K562 (cell line): ENCODE measurements around the gene RXFP3. TPM values are rescaled to one million over a fixed set of nuclear protein-coding genes. Genes with fewer than 3 reads are reported as not detected.

ENCODE experiments used
- ATAC-seq: fragments of 200-7000 bp; cut with Tn5 transposase; 3 replicates; pipeline ENCODE4 v1.9.1; 2020; ENCODE audit warnings: moderate library complexity
- BruUV-seq: library from RNA; stranded (reverse); fragments of 400-500 nt; replicated peaks from 2 replicates; lab custom pipeline; 2021; lab: Mats Ljungman, UMichigan
- CTCF ChIA-PET: fragments of 300-600 bp; formaldehyde crosslinking; extraction: SDS; loops from one replicate; lab custom pipeline; 2021; ENCODE audit warnings: low intra/inter-chr PET ratio; lab: Yijun Ruan, JAX
- POLR2A ChIA-PET: fragments of 300-600, 350-650 bp; sonication (Branson Sonifier 250); formaldehyde crosslinking; extraction: SDS; loops from one replicate; lab custom pipeline; 2021; ENCODE audit warnings: antibody characterized with exemption, inconsistent platforms; lab: Yijun Ruan, JAX
- DNase-seq, 4 experiments: peaks; one replicate each; pipeline versions ENCODE4 v3.0.0 to v3.0.0-alpha.2; 2011 to 2018; ENCODE audit warnings: low spot score in 3 of 4, mixed read lengths in 3 of 4; ENCODE audit errors: extremely low read depth in 1 of 4
- FAIRE-seq: peaks from 2 replicates; lab custom pipeline; 2011; peaks lifted over from hg19 to GRCh38; lab: Jason Lieb, UNC
- H2AFZ ChIP-seq: 2 replicates; pipeline ENCODE4 v1.6.0; 2011; ENCODE audit warnings: low read depth, low read length, control low read depth, inconsistent platforms
- H3K27ac ChIP-seq: fragments of 200-600 bp; 3 replicates; pipeline ENCODE4 v1.8.0; 2011; ENCODE audit warnings: low read depth, mild to moderate bottlenecking, control low read depth, inconsistent platforms, low read length, moderate library complexity, mixed read lengths; ENCODE audit errors: extremely low read depth
- H3K27me3 ChIP-seq, 2 experiments: fragments of 300-600 bp in 1 of 2; 2 replicates in 1 of 2; 3 replicates in 1 of 2; pipeline versions ENCODE4 v1.6.0 to v1.8.0; 2011; ENCODE audit warnings: inconsistent platforms in 2 of 2, low read length in 2 of 2, mild to moderate bottlenecking in 1 of 2, mixed read lengths in 1 of 2, moderate library complexity in 1 of 2; ENCODE audit not compliant: control insufficient read depth in 2 of 2, insufficient read depth in 2 of 2
- H3K36me3 ChIP-seq: fragments of 300-600 bp; 3 replicates; pipeline ENCODE4 v1.8.0; 2011; ENCODE audit warnings: mild to moderate bottlenecking, low read length, inconsistent platforms; ENCODE audit not compliant: control insufficient read depth, insufficient read depth
- H3K4me1 ChIP-seq, 2 experiments: fragments of 200-600 bp in 1 of 2; replicated peaks in 1 of 2; 2 replicates in 1 of 2; 3 replicates in 1 of 2; pipeline versions ENCODE4 v1.5.1 to v1.8.0; 2011; ENCODE audit warnings: inconsistent platforms in 2 of 2, low read length in 2 of 2, mild to moderate bottlenecking in 1 of 2, mixed read lengths in 1 of 2, moderate library complexity in 1 of 2; ENCODE audit not compliant: control insufficient read depth in 2 of 2, insufficient read depth in 2 of 2
- H3K4me2 ChIP-seq: 2 replicates; pipeline ENCODE4 v1.6.1; 2011; ENCODE audit warnings: low read length, control low read depth, inconsistent platforms, mixed read lengths; ENCODE audit not compliant: insufficient read depth
- H3K4me3 ChIP-seq: fragments of 200-600 bp; sonication (generic), shearing (Covaris generic); 2 replicates; pipeline ENCODE4 v1.5.1; 2016; ENCODE audit warnings: control low read depth, inconsistent platforms
- H3K79me2 ChIP-seq: fragments of 200-600 bp; 3 replicates; pipeline ENCODE4 v1.8.0; 2011; ENCODE audit warnings: low read length, inconsistent platforms; ENCODE audit not compliant: control insufficient read depth, insufficient read depth
- H3K9ac ChIP-seq, 2 experiments: 2 replicates each; pipeline versions ENCODE4 v1.6.0 to v1.6.1; 2011; ENCODE audit warnings: low read depth in 2 of 2, low read length in 2 of 2, control low read depth in 1 of 2, inconsistent platforms in 1 of 2, mild to moderate bottlenecking in 1 of 2, mixed read lengths in 1 of 2; ENCODE audit not compliant: insufficient read depth in 1 of 2
- H3K9me1 ChIP-seq: one replicate; pipeline ENCODE4 v1.6.0; 2011; ENCODE audit warnings: inconsistent platforms, mild to moderate bottlenecking, low read length, moderate library complexity; ENCODE audit not compliant: control insufficient read depth, insufficient read depth
- H3K9me3 ChIP-seq: replicated peaks from 2 replicates; pipeline ENCODE4 v1.5.1; 2011; ENCODE audit warnings: low read depth, low read length, inconsistent platforms; ENCODE audit not compliant: control insufficient read depth, insufficient read depth
- H4K20me1 ChIP-seq: replicated peaks from 2 replicates; pipeline ENCODE4 v1.6.1; 2011; ENCODE audit warnings: low read length, inconsistent platforms, mixed read lengths; ENCODE audit not compliant: control insufficient read depth, insufficient read depth
- CHD1 ChIP-seq: fragments of 200-600 bp; sonication (generic); IDR thresholded peaks from one replicate; pipeline ENCODE4 v1.6.1; 2012; ENCODE audit warnings: mild to moderate bottlenecking, moderate library complexity, low read length, inconsistent platforms
- SMAD4 ChIP-seq: fragments of 250-450 bp; sonication (Bioruptor Pico); conservative IDR thresholded peaks from 2 replicates; pipeline ENCODE4 v1.8.0; 2021; ENCODE audit warnings: inconsistent platforms, mild to moderate bottlenecking, moderate library complexity
- TRIM24 ChIP-seq, 2 experiments: fragments of 450-650 bp; IDR thresholded peaks; 2 replicates each; pipeline ENCODE4 v1.6.1; 2016
- in situ Hi-C: fragments of 300-500 bp; cut with MboI; formaldehyde crosslinking; loops from 4 replicates; pipeline ENCODE4 v1.15.0; 2018; ENCODE audit warnings: inconsistent platforms, mixed read lengths
- intact Hi-C: fragments of 100-400 bp; cut with micrococcal nuclease; formaldehyde crosslinking; loops from 2 replicates; pipeline ENCODE4 v1.14.2; 2022
- polyA plus RNA-seq, 8 experiments: library from polyadenylated mRNA; depleted of rRNA in 4 of 8; stranded (reverse) in 5 of 8; unstranded in 3 of 8; fragments of >200 nt; fragmentation: Nextera tagmentation in 2 of 8; fragmentation: Illumina TruSeq in 1 of 8; extraction: Ambion mirVana in 2 of 8; extraction: Trizol in 1 of 8; gene quantifications; 2 replicates each; pipeline versions ENCODE4 v1.2.1 to v1.2.3, GENCODE V29; 2011 to 2014; ENCODE audit warnings: inconsistent platforms in 1 of 8, missing spikeins in 1 of 8
- total RNA-seq, 7 experiments: library from RNA; depleted of rRNA in 6 of 7; stranded (reverse); fragments of >200 nt in 6 of 7; fragmentation: Illumina TruSeq in 2 of 7; extraction: Trizol in 2 of 7; gene quantifications; 2 replicates each; pipeline versions ENCODE4 v1.2.1 to v1.2.3, GENCODE V29; 2011 to 2021; ENCODE audit warnings: low replicate concordance in 1 of 7
- TF ChIP-seq, protein P1 (sequence below): sonication (generic); formaldehyde crosslinking; IDR thresholded peaks from 2 replicates; pipeline ENCODE4 v1.8.0; 2022; ENCODE audit warnings: mild to moderate bottlenecking, missing genetic modification reagents
- TF ChIP-seq, protein P2 (sequence below): fragments of 450-650 bp; IDR thresholded peaks from one replicate; pipeline ENCODE4 v1.6.1; 2018; ENCODE audit warnings: mild to moderate bottlenecking, moderate library complexity; ENCODE audit not compliant: partially characterized antibody

The RXFP3 gene
- total and polyA plus RNA-seq, 9 of the 15 experiments (the other 6 are each of a cell fraction or from before 2014, with no cell fraction given): not detected

DNA sequence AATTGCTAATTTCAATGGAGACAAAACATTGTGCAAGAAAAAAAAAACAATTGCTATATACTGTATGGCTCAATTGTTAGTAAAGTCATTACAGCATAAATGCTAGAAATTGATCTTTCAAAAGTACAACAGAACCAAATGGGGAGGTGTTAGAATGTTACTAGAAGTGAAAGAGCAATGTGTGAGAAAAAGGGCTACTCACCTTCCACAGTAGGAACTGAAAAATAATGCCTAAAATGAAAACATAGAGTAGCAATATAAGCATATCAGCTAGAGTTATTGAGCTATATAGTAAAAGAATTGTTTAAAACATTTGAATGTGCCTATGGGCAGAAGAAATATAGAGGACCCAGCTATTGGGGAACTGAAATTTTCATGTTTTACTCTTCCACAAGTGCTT, 10.9 kb upstream of the RXFP3 start:
- TF ChIP-seq, protein P1, sequence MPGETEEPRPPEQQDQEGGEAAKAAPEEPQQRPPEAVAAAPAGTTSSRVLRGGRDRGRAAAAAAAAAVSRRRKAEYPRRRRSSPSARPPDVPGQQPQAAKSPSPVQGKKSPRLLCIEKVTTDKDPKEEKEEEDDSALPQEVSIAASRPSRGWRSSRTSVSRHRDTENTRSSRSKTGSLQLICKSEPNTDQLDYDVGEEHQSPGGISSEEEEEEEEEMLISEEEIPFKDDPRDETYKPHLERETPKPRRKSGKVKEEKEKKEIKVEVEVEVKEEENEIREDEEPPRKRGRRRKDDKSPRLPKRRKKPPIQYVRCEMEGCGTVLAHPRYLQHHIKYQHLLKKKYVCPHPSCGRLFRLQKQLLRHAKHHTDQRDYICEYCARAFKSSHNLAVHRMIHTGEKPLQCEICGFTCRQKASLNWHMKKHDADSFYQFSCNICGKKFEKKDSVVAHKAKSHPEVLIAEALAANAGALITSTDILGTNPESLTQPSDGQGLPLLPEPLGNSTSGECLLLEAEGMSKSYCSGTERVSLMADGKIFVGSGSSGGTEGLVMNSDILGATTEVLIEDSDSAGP: no peak
- no peak for TF ChIP-seq TRIM24 (IDR thresholded peaks at IDR 0.05)
- no peak for TF ChIP-seq SMAD4 (CRISPR knock-in tag)
- TF ChIP-seq CHD1: no peak
- TF ChIP-seq, protein P2, sequence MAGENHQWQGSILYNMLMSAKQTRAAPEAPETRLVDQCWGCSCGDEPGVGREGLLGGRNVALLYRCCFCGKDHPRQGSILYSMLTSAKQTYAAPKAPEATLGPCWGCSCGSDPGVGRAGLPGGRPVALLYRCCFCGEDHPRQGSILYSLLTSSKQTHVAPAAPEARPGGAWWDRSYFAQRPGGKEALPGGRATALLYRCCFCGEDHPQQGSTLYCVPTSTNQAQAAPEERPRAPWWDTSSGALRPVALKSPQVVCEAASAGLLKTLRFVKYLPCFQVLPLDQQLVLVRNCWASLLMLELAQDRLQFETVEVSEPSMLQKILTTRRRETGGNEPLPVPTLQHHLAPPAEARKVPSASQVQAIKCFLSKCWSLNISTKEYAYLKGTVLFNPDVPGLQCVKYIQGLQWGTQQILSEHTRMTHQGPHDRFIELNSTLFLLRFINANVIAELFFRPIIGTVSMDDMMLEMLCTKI: no peak
- no peak overlapping the region for H3K4me2 ChIP-seq
- in situ Hi-C loops: no loop called here
- no peaks in the 10 kb centered on the region for H3K4me1 ChIP-seq
- H3K4me3 ChIP-seq: no peak overlapping the region
- no peaks in the 10 kb centered on the region for H3K79me2 ChIP-seq
- ATAC-seq (no peak), DNase-seq (no peak), FAIRE-seq (no peak)
- ChIA-PET CTCF (no interaction called here), POLR2A (no interaction called here)
- H3K9me3 ChIP-seq: no peaks in the 10 kb centered on the region
- H4K20me1 ChIP-seq: no peaks in the 10 kb centered on the region
- H3K27me3 ChIP-seq: peaks cover 0 to 4% of the 10 kb centered on the region in 2 experiments; a peak in 1 of 5 replicates
- BruUV-seq: no TSS peak
- no peaks in the 10 kb centered on the region for H3K36me3 ChIP-seq
- H2AFZ ChIP-seq: no peak overlapping the region
- no peak overlapping the region for H3K9ac ChIP-seq
- no peak overlapping the region for H3K27ac ChIP-seq
- no peaks in the 10 kb centered on the region for H3K9me1 ChIP-seq
- intact Hi-C loops: no loop called here
